IMR-90 (cell line): Measurements from ENCODE around the gene KRT27. TPM values are rescaled to one million over a fixed set of nuclear protein-coding genes. Genes with fewer than 3 reads are reported as not detected.
A peak's percentile ranks its signal among the peaks of the same experiment; 100 is the strongest.

Source experiments
- ATAC-seq: fragments of 200-7000 bp; cut with Tn5 transposase; 2 replicates; pipeline ENCODE4 v1.9.1; 2020; ENCODE audit warnings: low read depth, mild to moderate bottlenecking, moderate library complexity
- BruUV-seq: library from RNA; stranded (reverse); fragments of 400-500 nt; replicated peaks from 2 replicates; lab custom pipeline; 2021; lab: Mats Ljungman, UMichigan
- CTCF ChIA-PET: fragments of 300-600 bp; formaldehyde crosslinking; extraction: SDS; loops from one replicate; lab custom pipeline; 2021; ENCODE audit warnings: antibody characterized with exemption; lab: Yijun Ruan, JAX
- POLR2A ChIA-PET: fragments of 300-600 bp; sonication (Branson Sonifier 250); formaldehyde crosslinking; loops from one replicate; lab custom pipeline; 2022; ENCODE audit warnings: antibody characterized with exemption; ENCODE audit not compliant: unreplicated experiment; lab: Charles Lee
- DNase-seq: peaks from one replicate; pipeline ENCODE4 v3.0.0; 2013
- H2AFZ ChIP-seq: replicated peaks from 2 replicates; pipeline ENCODE3; 2013; ENCODE audit warnings: low read length, mild to moderate bottlenecking; ENCODE audit not compliant: poor library complexity
- H2AK5ac ChIP-seq: 2 replicates; pipeline ENCODE4 v1.6.1; 2013; ENCODE audit warnings: low read depth, low read length, inconsistent platforms
- H2AK9ac ChIP-seq: replicated peaks from 2 replicates; pipeline ENCODE3; 2013; ENCODE audit warnings: mild to moderate bottlenecking, low read depth, low read length, moderate library complexity; ENCODE audit not compliant: poor library complexity
- H2BK120ac ChIP-seq: 2 replicates; pipeline ENCODE4 v1.6.1; 2013; ENCODE audit warnings: low read depth, low read length, inconsistent platforms
- H2BK15ac ChIP-seq: 3 replicates; pipeline ENCODE4 v1.6.1; 2013; ENCODE audit warnings: low read depth, low read length, inconsistent platforms
- H2BK20ac ChIP-seq: 2 replicates; pipeline ENCODE4 v1.6.1; 2013; ENCODE audit warnings: low read depth, mild to moderate bottlenecking, inconsistent platforms, low read length, moderate library complexity
- H2BK5ac ChIP-seq: 2 replicates; pipeline ENCODE4 v1.6.1; 2013; ENCODE audit warnings: mild to moderate bottlenecking, low read depth, low read length, inconsistent platforms; ENCODE audit not compliant: poor library complexity, severe bottlenecking
- H3K14ac ChIP-seq: replicated peaks from 2 replicates; pipeline ENCODE4 v1.6.1; 2013; ENCODE audit warnings: low read depth, low read length, inconsistent platforms
- H3K18ac ChIP-seq: 2 replicates; pipeline ENCODE4 v1.6.1; 2013; ENCODE audit warnings: low read depth, low read length, control low read depth
- H3K23ac ChIP-seq: 2 replicates; pipeline ENCODE4 v1.6.1; 2013; ENCODE audit warnings: low read depth, low read length, inconsistent platforms
- H3K27ac ChIP-seq: 2 replicates; pipeline ENCODE4 v1.5.1; 2013; ENCODE audit warnings: mild to moderate bottlenecking, control low read depth, low read length; ENCODE audit not compliant: insufficient read depth
- H3K27me3 ChIP-seq: 2 replicates; pipeline ENCODE4 v1.6.1; 2013; ENCODE audit warnings: low read length; ENCODE audit not compliant: control insufficient read depth, insufficient read depth
- H3K36me3 ChIP-seq: 2 replicates; pipeline ENCODE4 v1.6.1; 2013; ENCODE audit warnings: low read length, mixed read lengths; ENCODE audit not compliant: control insufficient read depth, insufficient read depth
- H3K4ac ChIP-seq: 2 replicates; pipeline ENCODE4 v1.6.1; 2013; ENCODE audit warnings: low read depth, low read length, inconsistent platforms
- H3K4me1 ChIP-seq: 2 replicates; pipeline ENCODE4 v1.6.1; 2013; ENCODE audit warnings: low read length, mixed read lengths; ENCODE audit not compliant: control insufficient read depth, insufficient read depth
- H3K4me2 ChIP-seq: 2 replicates; pipeline ENCODE4 v1.6.1; 2013; ENCODE audit warnings: low read depth, mild to moderate bottlenecking, control low read depth, low read length, moderate library complexity
- H3K4me3 ChIP-seq: 2 replicates; pipeline ENCODE4 v1.5.1; 2013; ENCODE audit warnings: low read depth, mild to moderate bottlenecking, control low read depth, low read length, moderate library complexity; ENCODE audit not compliant: insufficient read depth
- H3K56ac ChIP-seq: 2 replicates; pipeline ENCODE4 v1.6.1; 2013; ENCODE audit warnings: low read length, inconsistent platforms; ENCODE audit not compliant: insufficient read depth; ENCODE audit errors: extremely low read depth
- H3K79me1 ChIP-seq, 2 experiments: 2 replicates each; pipeline ENCODE4 v1.6.1; 2013; ENCODE audit warnings: low read length in 2 of 2, inconsistent platforms in 1 of 2, low read depth in 1 of 2
- H3K9ac ChIP-seq: 2 replicates; pipeline ENCODE4 v1.6.1; 2013; ENCODE audit warnings: low read depth, low read length, control low read depth
- H3K9me1 ChIP-seq: 2 replicates; pipeline ENCODE4 v1.6.1; 2013; ENCODE audit warnings: low read length, inconsistent platforms; ENCODE audit not compliant: insufficient read depth
- H3K9me3 ChIP-seq: 2 replicates; pipeline ENCODE4 v1.6.1; 2013; ENCODE audit warnings: low read length; ENCODE audit not compliant: control insufficient read depth, insufficient read depth
- H4K20me1 ChIP-seq: 2 replicates; pipeline ENCODE4 v1.6.1; 2013; ENCODE audit warnings: low read length, inconsistent platforms; ENCODE audit not compliant: insufficient read depth
- H4K5ac ChIP-seq: 2 replicates; pipeline ENCODE4 v1.6.1; 2013; ENCODE audit warnings: mild to moderate bottlenecking, low read depth, low read length, control low read depth
- H4K8ac ChIP-seq, 2 experiments: 2 replicates each; pipeline ENCODE4 v1.6.1; 2013; ENCODE audit warnings: low read depth in 2 of 2, low read length in 2 of 2, control low read depth in 1 of 2, inconsistent platforms in 1 of 2
- H4K91ac ChIP-seq: 2 replicates; pipeline ENCODE4 v1.6.1; 2013; ENCODE audit warnings: low read depth, low read length, inconsistent platforms; ENCODE audit not compliant: insufficient read depth
- BHLHE40 ChIP-seq: fragments of 150-350 bp; IDR thresholded peaks from 2 replicates; pipeline ENCODE4 v1.6.1; 2016; ENCODE audit warnings: mild to moderate bottlenecking, low read depth, low read length
- CEBPB ChIP-seq: IDR thresholded peaks from 2 replicates; pipeline ENCODE4 v1.6.1; 2012; ENCODE audit warnings: low read depth, low read length, improper control_type of control experiment
- CHD1 ChIP-seq: IDR thresholded peaks from 2 replicates; pipeline ENCODE4 v1.6.1; 2012; ENCODE audit warnings: low read depth, low read length, improper control_type of control experiment
- MAFK ChIP-seq: IDR thresholded peaks from 2 replicates; pipeline ENCODE4 v1.6.1; 2012; ENCODE audit warnings: low read depth, low read length, improper control_type of control experiment
- MAZ ChIP-seq: IDR thresholded peaks from 2 replicates; pipeline ENCODE4 v1.6.1; 2012; ENCODE audit warnings: low read depth, mild to moderate bottlenecking, low read length, improper control_type of control experiment, moderate library complexity, borderline replicate concordance
- MXI1 ChIP-seq: IDR thresholded peaks from 2 replicates; pipeline ENCODE4 v1.6.1; 2012; ENCODE audit warnings: low read depth, mild to moderate bottlenecking, low read length, moderate library complexity, borderline replicate concordance
- NFE2L2 ChIP-seq: fragments of 150-350 bp; IDR thresholded peaks from 2 replicates; pipeline ENCODE4 v1.6.1; 2016; ENCODE audit warnings: low read depth, mild to moderate bottlenecking, low read length
- POLR2A ChIP-seq: IDR thresholded peaks from 2 replicates; pipeline ENCODE4 v1.6.1; 2012; ENCODE audit warnings: mild to moderate bottlenecking, low read depth, low read length
- RAD21 ChIP-seq: IDR thresholded peaks from 2 replicates; pipeline ENCODE4 v1.6.1; 2012; ENCODE audit warnings: low read length, improper control_type of control experiment
- RCOR1 ChIP-seq: IDR thresholded peaks from 2 replicates; pipeline ENCODE4 v1.6.1; 2012; ENCODE audit warnings: mild to moderate bottlenecking, low read length, improper control_type of control experiment; ENCODE audit not compliant: insufficient replicate concordance
- RFX5 ChIP-seq: IDR thresholded peaks from 2 replicates; pipeline ENCODE4 v1.8.0; 2012; ENCODE audit warnings: low read depth, mild to moderate bottlenecking, low read length, moderate library complexity
- SMC3 ChIP-seq: fragments of 150-350 bp; IDR thresholded peaks from 2 replicates; pipeline ENCODE4 v1.6.1; 2016; ENCODE audit warnings: low read depth, mild to moderate bottlenecking, antibody characterized with exemption, low read length, moderate library complexity
- USF2 ChIP-seq: fragments of 150-350 bp; IDR thresholded peaks from 2 replicates; pipeline ENCODE4 v1.6.1; 2017; ENCODE audit warnings: mild to moderate bottlenecking, antibody characterized with exemption, low read length, low read depth
- WGBS, 2 experiments: methylation state at CpG; one replicate each; pipeline versions ENCODE4 v1.1.5 to v1.1.7; 2013; ENCODE audit warnings: missing lambda C conversion rate in 2 of 2; ENCODE audit not compliant: insufficient read length in 1 of 2; ENCODE audit errors: extremely low coverage in 2 of 2; 5-methylcytosine and 5-hydroxymethylcytosine counted together
- dilution Hi-C: fragments of 300-500 bp; cut with HindIII; formaldehyde crosslinking; loops from one replicate; pipeline ENCODE4 v1.14.3; 2018; ENCODE audit warnings: low sequenced_read_pairs; ENCODE audit not compliant: unreplicated experiment
- in situ Hi-C: fragments of 300-500 bp; cut with MboI; formaldehyde crosslinking; loops from 3 replicates; pipeline ENCODE4 v1.14.3; 2019; ENCODE audit warnings: low sequenced_read_pairs, inconsistent platforms, mixed read lengths
- intact Hi-C: fragments of 100-400 bp; cut with micrococcal nuclease; formaldehyde crosslinking; loops from 2 replicates; pipeline ENCODE4 v1.10.0; 2022
- polyA plus RNA-seq, 3 experiments: library from polyadenylated mRNA; depleted of rRNA; stranded (reverse); fragments of >200 nt; gene quantifications; 2 replicates each; pipeline ENCODE4 v1.2.3, GENCODE V29; 2012; ENCODE audit warnings: low replicate concordance in 1 of 3
- total RNA-seq: library from RNA; depleted of rRNA; stranded (reverse); fragments of >200 nt; gene quantifications from 2 replicates; pipeline ENCODE4 v1.2.3, GENCODE V29; 2012
- TF ChIP-seq, protein P1 (sequence below): fragments of 150-350 bp; IDR thresholded peaks from 2 replicates; pipeline ENCODE4 v1.6.1; 2016; ENCODE audit warnings: low read depth, mild to moderate bottlenecking, low read length, moderate library complexity, borderline replicate concordance
- TF ChIP-seq, protein P2 (sequence below): conservative IDR thresholded peaks from 2 replicates; pipeline ENCODE4 v1.5.1; 2012; ENCODE audit warnings: mild to moderate bottlenecking, low read depth, low read length, improper control_type of control experiment

The KRT27 gene
- total and polyA plus RNA-seq, 2 of the 4 experiments (the other 2 are of a cell fraction): not detected

DNA sequence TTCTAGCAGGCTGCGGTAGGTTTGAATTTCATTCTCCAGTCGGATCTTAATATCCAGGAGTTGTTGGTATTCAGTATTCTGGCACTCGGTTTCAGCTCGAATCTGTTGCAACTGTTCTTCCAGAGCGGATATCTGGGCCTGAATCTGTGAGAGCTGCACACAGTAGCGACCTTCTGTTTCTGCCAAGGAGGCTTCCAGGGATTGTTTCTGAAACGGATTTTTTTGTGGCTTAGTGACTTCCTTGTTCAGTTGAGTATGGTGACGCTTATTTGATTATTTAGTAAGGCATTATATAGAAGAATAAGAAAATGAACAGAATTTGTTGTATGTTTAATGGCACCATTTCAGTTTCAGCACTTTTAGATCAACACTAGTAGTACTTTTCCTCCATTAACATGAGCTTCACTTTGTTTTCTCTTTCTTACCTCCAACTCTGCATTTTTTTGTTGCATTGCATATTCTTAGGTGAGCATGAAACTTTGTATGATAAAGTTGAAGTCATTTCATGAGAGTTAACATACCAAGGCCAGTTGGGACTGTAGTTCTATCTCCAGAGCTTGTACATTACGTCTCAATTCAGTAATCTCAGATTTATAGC is 37.3 kb upstream of the KRT27 start:
- no CpG with 5 or more reads among the region's 9 CpGs for WGBS, 2 experiments
- Histone ChIP-seq H2BK5ac (peak overlapping the region; percentile 88), H2BK120ac (peak overlapping the region; percentile 6; the same call in 1 of the 2 replicates), H3K27ac (peak overlapping the region; percentile 58), H3K4me1 (peaks cover 5% of the 10 kb centered on the region; the same call in 1 of the 2 replicates), H2BK20ac (no peak overlapping the region), H4K5ac (peak overlapping the region; percentile 96), H3K23ac (peak overlapping the region; percentile 92; the same call in 1 of the 2 replicates), H3K9ac (peak overlapping the region; percentile 77), H3K27me3 (no peaks in the 10 kb centered on the region), H4K91ac (peak overlapping the region; percentile 85), H3K9me3 (no peaks in the 10 kb centered on the region), H3K79me1 (peaks cover 30 to 38% of the 10 kb centered on the region in 2 experiments), H2AFZ (no peak overlapping the region), H3K4me3 (peak overlapping the region; percentile 99), H3K36me3 (peaks cover 10% of the 10 kb centered on the region), H2AK9ac (no peak overlapping the region), H3K4me2 (peak overlapping the region; percentile 78), H4K20me1 (no peaks in the 10 kb centered on the region), H3K56ac (peak overlapping the region; percentile 87), H2BK15ac (peak overlapping the region; percentile 43; the same call in 2 of the 3 replicates), H3K14ac (peak overlapping the region; percentile 83), H2AK5ac (peak overlapping the region; percentile 23; the same call in 1 of the 2 replicates), H4K8ac (peak overlapping the region; percentile 97 to 99), H3K9me1 (peaks cover 3% of the 10 kb centered on the region), H3K18ac (peak overlapping the region; percentile 85; the same call in 1 of the 2 replicates), H3K4ac (peak overlapping the region; percentile 62)
- DNase-seq: peak; percentile 20
- intact Hi-C loops: no loop called here
- in situ Hi-C loops: no loop called here
- BruUV-seq: TSS peak; percentile 83
- POLR2A ChIA-PET: interaction anchor here (0.6 kb wide), 1 partner anchor 715 kb away, joined by 12 read pairs; no protein-coding TSS in a partner anchor
- CTCF ChIA-PET: no interaction called here
- dilution Hi-C loops: no loop called here
- ATAC-seq: peak; percentile 15; the same call in 1 of the 2 replicates
- TF ChIP-seq CHD1 (no peak), MXI1 (no peak), CEBPB (no peak), BHLHE40 (no peak), USF2 (no peak), RCOR1 (no peak), RFX5 (no peak), MAFK (no peak), MAZ (no peak), NFE2L2 (no peak), POLR2A (no peak), RAD21 (no peak), SMC3 (no peak)
- TF ChIP-seq, protein P1, sequence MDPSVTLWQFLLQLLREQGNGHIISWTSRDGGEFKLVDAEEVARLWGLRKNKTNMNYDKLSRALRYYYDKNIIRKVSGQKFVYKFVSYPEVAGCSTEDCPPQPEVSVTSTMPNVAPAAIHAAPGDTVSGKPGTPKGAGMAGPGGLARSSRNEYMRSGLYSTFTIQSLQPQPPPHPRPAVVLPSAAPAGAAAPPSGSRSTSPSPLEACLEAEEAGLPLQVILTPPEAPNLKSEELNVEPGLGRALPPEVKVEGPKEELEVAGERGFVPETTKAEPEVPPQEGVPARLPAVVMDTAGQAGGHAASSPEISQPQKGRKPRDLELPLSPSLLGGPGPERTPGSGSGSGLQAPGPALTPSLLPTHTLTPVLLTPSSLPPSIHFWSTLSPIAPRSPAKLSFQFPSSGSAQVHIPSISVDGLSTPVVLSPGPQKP: no peak
- TF ChIP-seq, protein P2, sequence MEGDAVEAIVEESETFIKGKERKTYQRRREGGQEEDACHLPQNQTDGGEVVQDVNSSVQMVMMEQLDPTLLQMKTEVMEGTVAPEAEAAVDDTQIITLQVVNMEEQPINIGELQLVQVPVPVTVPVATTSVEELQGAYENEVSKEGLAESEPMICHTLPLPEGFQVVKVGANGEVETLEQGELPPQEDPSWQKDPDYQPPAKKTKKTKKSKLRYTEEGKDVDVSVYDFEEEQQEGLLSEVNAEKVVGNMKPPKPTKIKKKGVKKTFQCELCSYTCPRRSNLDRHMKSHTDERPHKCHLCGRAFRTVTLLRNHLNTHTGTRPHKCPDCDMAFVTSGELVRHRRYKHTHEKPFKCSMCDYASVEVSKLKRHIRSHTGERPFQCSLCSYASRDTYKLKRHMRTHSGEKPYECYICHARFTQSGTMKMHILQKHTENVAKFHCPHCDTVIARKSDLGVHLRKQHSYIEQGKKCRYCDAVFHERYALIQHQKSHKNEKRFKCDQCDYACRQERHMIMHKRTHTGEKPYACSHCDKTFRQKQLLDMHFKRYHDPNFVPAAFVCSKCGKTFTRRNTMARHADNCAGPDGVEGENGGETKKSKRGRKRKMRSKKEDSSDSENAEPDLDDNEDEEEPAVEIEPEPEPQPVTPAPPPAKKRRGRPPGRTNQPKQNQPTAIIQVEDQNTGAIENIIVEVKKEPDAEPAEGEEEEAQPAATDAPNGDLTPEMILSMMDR: no peak
